Endothelial cell of umbilical vein (primary cell): ENCODE measurements around the gene PTGIR. TPM values are rescaled to one million over a fixed set of nuclear protein-coding genes. Genes with fewer than 3 reads are reported as not detected.

ENCODE experiments used
- BruUV-seq: library from RNA; stranded (reverse); fragments of 400-500 nt; replicated peaks from 2 replicates; lab custom pipeline; 2021; lab: Mats Ljungman, UMichigan
- CTCF ChIA-PET: fragments of 300-600, 350-600 bp; sonication (Branson Sonifier 250); formaldehyde crosslinking; loops from one replicate; lab custom pipeline; 2021; ENCODE audit warnings: antibody characterized with exemption, inconsistent platforms; lab: Charles Lee
- POLR2A ChIA-PET: fragments of 300-600, 350-600 bp; sonication (Branson Sonifier 250); formaldehyde crosslinking; loops from one replicate; lab custom pipeline; 2021; ENCODE audit warnings: antibody characterized with exemption, inconsistent platforms; lab: Charles Lee
- DNase-seq: peaks from one replicate; pipeline ENCODE4 v3.0.0-alpha.2; 2011; ENCODE audit warnings: low read depth, low spot score
- FAIRE-seq: peaks from 2 replicates; lab custom pipeline; 2011; peaks lifted over from hg19 to GRCh38; lab: Jason Lieb, UNC
- H2AFZ ChIP-seq: 2 replicates; pipeline ENCODE4 v1.6.0; 2012; ENCODE audit warnings: low read depth, low read length, control low read depth, inconsistent platforms
- H3K27ac ChIP-seq: 2 replicates; pipeline ENCODE4 v1.5.1; 2011; ENCODE audit warnings: low read depth, mild to moderate bottlenecking, control low read depth, low read length, moderate library complexity; ENCODE audit not compliant: insufficient read depth
- H3K27me3 ChIP-seq, 2 experiments: 2 replicates each; pipeline versions ENCODE4 v1.6.0 to v1.6.1; 2011; ENCODE audit warnings: low read length in 2 of 2, mixed read lengths in 1 of 2; ENCODE audit not compliant: control insufficient read depth in 2 of 2, insufficient read depth in 2 of 2
- H3K36me3 ChIP-seq, 2 experiments: 2 replicates in 1 of 2; 3 replicates in 1 of 2; pipeline ENCODE4 v1.5.1; 2011; ENCODE audit warnings: low read length in 2 of 2, mild to moderate bottlenecking in 1 of 2, moderate library complexity in 1 of 2; ENCODE audit not compliant: control insufficient read depth in 2 of 2, insufficient read depth in 2 of 2; ENCODE audit errors: extremely low read depth in 1 of 2
- H3K4me1 ChIP-seq: 3 replicates; pipeline ENCODE4 v1.5.1; 2011; ENCODE audit warnings: mild to moderate bottlenecking, low read length; ENCODE audit not compliant: control insufficient read depth, insufficient read depth; ENCODE audit errors: extremely low read depth
- H3K4me2 ChIP-seq: 2 replicates; pipeline ENCODE4 v1.6.1; 2011; ENCODE audit warnings: low read length, control low read depth, mixed read lengths; ENCODE audit not compliant: insufficient read depth
- H3K4me3 ChIP-seq, 3 experiments: fragments of 200-600 bp in 1 of 3; sonication (generic), shearing (Covaris generic) in 1 of 3; replicated peaks in 1 of 3; 2 replicates each; pipeline ENCODE4 v1.5.1; 2011 to 2016; ENCODE audit warnings: control low read depth in 3 of 3, low read length in 3 of 3, mild to moderate bottlenecking in 2 of 3, inconsistent platforms in 1 of 3, low read depth in 1 of 3, moderate library complexity in 1 of 3; ENCODE audit not compliant: insufficient read depth in 1 of 3
- H3K79me2 ChIP-seq: 2 replicates; pipeline ENCODE4 v1.6.0; 2012; ENCODE audit warnings: low read length, inconsistent platforms; ENCODE audit not compliant: control insufficient read depth, insufficient read depth
- H3K9ac ChIP-seq: replicated peaks from 2 replicates; pipeline ENCODE3; 2011; ENCODE audit warnings: low read length, control low read depth; ENCODE audit not compliant: insufficient read depth; ENCODE audit errors: extremely low read depth
- H3K9me1 ChIP-seq: replicated peaks from 3 replicates; pipeline ENCODE4 v1.6.0; 2011; ENCODE audit warnings: mild to moderate bottlenecking, low read length; ENCODE audit not compliant: control insufficient read depth, insufficient read depth; ENCODE audit errors: extremely low read depth
- H3K9me3 ChIP-seq: replicated peaks from 2 replicates; pipeline ENCODE4 v1.5.1; 2012; ENCODE audit warnings: low read length, inconsistent platforms; ENCODE audit not compliant: control insufficient read depth, insufficient read depth
- H4K20me1 ChIP-seq: replicated peaks from 2 replicates; pipeline ENCODE3; 2011; ENCODE audit warnings: mild to moderate bottlenecking, low read length; ENCODE audit not compliant: control insufficient read depth, insufficient read depth; ENCODE audit errors: extremely low read depth
- EZH2 ChIP-seq: IDR thresholded peaks from 2 replicates; pipeline ENCODE4 v1.6.1; 2012; ENCODE audit warnings: borderline replicate concordance, low read depth, mild to moderate bottlenecking, moderate library complexity, low read length, inconsistent platforms; ENCODE audit not compliant: severe bottlenecking
- FOS ChIP-seq: IDR thresholded peaks from 2 replicates; pipeline ENCODE4 v1.6.1; 2011; ENCODE audit warnings: mild to moderate bottlenecking, low read length, moderate library complexity, borderline replicate concordance; ENCODE audit not compliant: insufficient read depth
- GATA2 ChIP-seq: IDR thresholded peaks from 2 replicates; pipeline ENCODE4 v1.7.0; 2011; ENCODE audit warnings: low read depth, mild to moderate bottlenecking, moderate library complexity, mixed read lengths, low read length; ENCODE audit not compliant: insufficient read length, insufficient read depth
- JUN ChIP-seq: IDR thresholded peaks from 2 replicates; pipeline ENCODE4 v1.6.1; 2011; ENCODE audit warnings: borderline replicate concordance, low read depth; ENCODE audit not compliant: insufficient read length, insufficient read depth
- MYC ChIP-seq: IDR thresholded peaks from one replicate; pipeline ENCODE4 v1.6.1; 2011; ENCODE audit warnings: mild to moderate bottlenecking, low read depth, low read length
- POLR2A ChIP-seq: IDR thresholded peaks from 2 replicates; pipeline ENCODE4 v1.6.1; 2012; ENCODE audit warnings: low read depth, mild to moderate bottlenecking, control low read depth, low read length
- POLR2AphosphoS5 ChIP-seq: IDR thresholded peaks from 2 replicates; pipeline ENCODE4 v1.6.1; 2012; ENCODE audit warnings: low read depth, mild to moderate bottlenecking, control low read depth, low read length, moderate library complexity; ENCODE audit not compliant: insufficient read depth
- dilution Hi-C: fragments of 300-500 bp; cut with MboI; formaldehyde crosslinking; loops from one replicate; pipeline ENCODE4 v1.15.0; 2019; ENCODE audit warnings: low sequenced_read_pairs; ENCODE audit not compliant: extremely low pct_ligation_motif_present
- intact Hi-C: fragments of 100-400 bp; cut with micrococcal nuclease; formaldehyde crosslinking; loops from one replicate; pipeline ENCODE4 v1.10.0; 2022
- polyA plus RNA-seq, 4 experiments: library from polyadenylated mRNA; depleted of rRNA in 3 of 4; stranded (reverse) in 3 of 4; unstranded in 1 of 4; fragments of >200 nt; gene quantifications; 2 replicates each; pipeline versions ENCODE4 v1.2.1 to v1.2.3, GENCODE V29; 2011 to 2012; ENCODE audit warnings: missing spikeins in 1 of 4
- total RNA-seq: library from RNA; stranded (reverse); gene quantifications from 2 replicates; pipeline ENCODE4 v1.2.3, GENCODE V29; 2021
- TF ChIP-seq, protein P1 (sequence below), 2 donors: IDR thresholded peaks; 1 replicate in 1 of 2; 2 replicates in 1 of 2; pipeline ENCODE4 v1.5.1; 2011; ENCODE audit warnings: low read length in 2 of 2, mild to moderate bottlenecking in 2 of 2, moderate library complexity in 2 of 2, control low read depth in 1 of 2, inconsistent platforms in 1 of 2, low read depth in 1 of 2; ENCODE audit not compliant: insufficient read depth in 1 of 2; ENCODE audit errors: extremely low read depth in 1 of 2
- TF ChIP-seq, protein P2 (sequence below): IDR thresholded peaks from 2 replicates; pipeline ENCODE4 v1.6.1; 2011; ENCODE audit not compliant: insufficient read depth, insufficient read length

PTGIR gene
- total and polyA plus RNA-seq, 2 donors (not counting 3 experiments of a cell fraction or from before 2014, with no cell fraction given): 0.55 to 2.7 TPM

DNA sequence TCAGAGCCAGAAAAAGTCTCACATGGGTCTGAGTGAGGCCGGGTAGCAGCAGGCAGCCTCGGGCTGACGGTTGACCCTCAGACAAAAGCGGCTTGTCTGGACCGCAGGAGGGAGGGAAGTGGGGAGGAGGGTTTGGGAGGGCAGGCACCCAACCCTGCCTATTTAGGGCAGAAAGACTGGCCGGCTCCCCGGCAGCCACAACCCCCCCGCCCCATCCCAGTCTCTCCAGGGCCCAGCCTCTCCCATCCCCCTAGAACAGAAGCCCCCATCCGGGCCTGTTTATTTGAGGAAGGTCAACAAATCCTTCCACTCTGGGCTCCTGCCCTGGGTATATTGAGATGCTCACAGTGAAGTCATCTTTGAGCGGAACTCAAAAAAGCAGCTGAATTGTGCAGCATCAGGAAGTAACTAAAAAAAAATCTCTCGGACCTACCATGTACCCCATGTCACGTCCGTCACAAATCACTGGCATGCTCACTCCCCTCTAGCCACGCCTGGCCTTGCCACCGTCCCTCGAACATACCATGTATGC lies 29.8 kb upstream of the PTGIR start:
- H4K20me1 ChIP-seq: no peaks in the 10 kb centered on the region
- peaks cover 11 to 20% of the 10 kb centered on the region in 2 experiments for H3K27me3 ChIP-seq
- H2AFZ ChIP-seq: no peak overlapping the region
- no peaks in the 10 kb centered on the region for H3K79me2 ChIP-seq
- no peaks in the 10 kb centered on the region for H3K9me3 ChIP-seq
- H3K4me1 ChIP-seq: no peaks in the 10 kb centered on the region
- no peak overlapping the region for H3K9ac ChIP-seq
- no peaks in the 10 kb centered on the region for H3K9me1 ChIP-seq
- intact Hi-C loops: no loop called here
- dilution Hi-C loops: no loop called here
- ChIA-PET POLR2A (no interaction called here), CTCF (interaction anchor here (1.3 kb wide), 1 partner anchor 38 kb away, joined by 3 read pairs; no protein-coding TSS in a partner anchor)
- no peaks in the 10 kb centered on the region for H3K36me3 ChIP-seq
- no peak for TF ChIP-seq JUN
- TF ChIP-seq POLR2AphosphoS5: no peak
- TF ChIP-seq EZH2: no peak
- TF ChIP-seq POLR2A: no peak
- TF ChIP-seq, protein P1, sequence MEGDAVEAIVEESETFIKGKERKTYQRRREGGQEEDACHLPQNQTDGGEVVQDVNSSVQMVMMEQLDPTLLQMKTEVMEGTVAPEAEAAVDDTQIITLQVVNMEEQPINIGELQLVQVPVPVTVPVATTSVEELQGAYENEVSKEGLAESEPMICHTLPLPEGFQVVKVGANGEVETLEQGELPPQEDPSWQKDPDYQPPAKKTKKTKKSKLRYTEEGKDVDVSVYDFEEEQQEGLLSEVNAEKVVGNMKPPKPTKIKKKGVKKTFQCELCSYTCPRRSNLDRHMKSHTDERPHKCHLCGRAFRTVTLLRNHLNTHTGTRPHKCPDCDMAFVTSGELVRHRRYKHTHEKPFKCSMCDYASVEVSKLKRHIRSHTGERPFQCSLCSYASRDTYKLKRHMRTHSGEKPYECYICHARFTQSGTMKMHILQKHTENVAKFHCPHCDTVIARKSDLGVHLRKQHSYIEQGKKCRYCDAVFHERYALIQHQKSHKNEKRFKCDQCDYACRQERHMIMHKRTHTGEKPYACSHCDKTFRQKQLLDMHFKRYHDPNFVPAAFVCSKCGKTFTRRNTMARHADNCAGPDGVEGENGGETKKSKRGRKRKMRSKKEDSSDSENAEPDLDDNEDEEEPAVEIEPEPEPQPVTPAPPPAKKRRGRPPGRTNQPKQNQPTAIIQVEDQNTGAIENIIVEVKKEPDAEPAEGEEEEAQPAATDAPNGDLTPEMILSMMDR (IDR thresholded peaks at IDR 0.05; ENCODE audit: extremely low read depth in 1 of 2, insufficient read depth in 1 of 2, low read depth in 1 of 2, low read length in 2 of 2): no peak
- no peak for TF ChIP-seq MYC
- TF ChIP-seq, protein P2, sequence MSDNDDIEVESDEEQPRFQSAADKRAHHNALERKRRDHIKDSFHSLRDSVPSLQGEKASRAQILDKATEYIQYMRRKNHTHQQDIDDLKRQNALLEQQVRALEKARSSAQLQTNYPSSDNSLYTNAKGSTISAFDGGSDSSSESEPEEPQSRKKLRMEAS: no peak
- TF ChIP-seq FOS: no peak
- no peak for TF ChIP-seq GATA2
- FAIRE-seq (no peak), DNase-seq (no peak)
- no TSS peak for BruUV-seq
- H3K4me3 ChIP-seq: no peak overlapping the region
- no peak overlapping the region for H3K27ac ChIP-seq
- H3K4me2 ChIP-seq: no peak overlapping the region
